GM12878 (cell line): Measurements from ENCODE around the gene SYNJ2BP. TPM values are rescaled to one million over a fixed set of nuclear protein-coding genes. Genes with fewer than 3 reads are reported as not detected.

Source experiments
- ATAC-seq: fragments of 200-7000 bp; cut with Tn5 transposase; 3 replicates; pipeline ENCODE4 v1.9.1; 2020; ENCODE audit warnings: mild to moderate bottlenecking, moderate library complexity
- BruUV-seq: library from RNA; stranded (reverse); fragments of 400-500 nt; replicated peaks from 2 replicates; lab custom pipeline; 2021; lab: Mats Ljungman, UMichigan
- CTCF ChIA-PET: fragments of 300-600 bp; sonication (Branson Sonifier 250); formaldehyde crosslinking; extraction: SDS; loops from one replicate; lab custom pipeline; 2021; ENCODE audit warnings: inconsistent platforms; lab: Yijun Ruan, JAX
- POLR2A ChIA-PET: fragments of 350-600 bp; formaldehyde crosslinking; extraction: SDS; loops from one replicate; lab custom pipeline; 2021; ENCODE audit warnings: inconsistent platforms; lab: Charles Lee
- RAD21 ChIA-PET: fragments of 300-600 bp; sonication (Branson Sonifier 250); formaldehyde crosslinking; loops from one replicate; lab custom pipeline; 2023; ENCODE audit warnings: antibody characterized with exemption; ENCODE audit not compliant: unreplicated experiment; lab: Charles Lee
- SMC1A ChIA-PET: fragments of 300-600 bp; sonication (Branson Sonifier 250); formaldehyde crosslinking; loops from one replicate; lab custom pipeline; 2023; ENCODE audit not compliant: unreplicated experiment, uncharacterized antibody; lab: Charles Lee
- DNase-seq: peaks from one replicate; pipeline ENCODE4 v3.0.0-alpha.2; 2011; ENCODE audit warnings: low read depth, low spot score
- FAIRE-seq: peaks from 3 replicates; lab custom pipeline; 2011; peaks lifted over from hg19 to GRCh38; lab: Jason Lieb, UNC
- H2AFZ ChIP-seq: 2 replicates; pipeline ENCODE4 v1.6.0; 2011; ENCODE audit warnings: low read depth, low read length, control low read depth; ENCODE audit not compliant: control insufficient read depth
- H3K27ac ChIP-seq: 2 replicates; pipeline ENCODE4 v1.5.1; 2011; ENCODE audit warnings: control low read depth; ENCODE audit not compliant: control insufficient read depth, insufficient read depth
- H3K27me3 ChIP-seq, 2 experiments: replicated peaks in 1 of 2; 2 replicates each; pipeline versions ENCODE4 v1.6.0 to v1.6.1; 2011; ENCODE audit warnings: low read length in 1 of 2; ENCODE audit not compliant: control insufficient read depth in 2 of 2, insufficient read depth in 2 of 2
- H3K36me3 ChIP-seq, 2 experiments: 2 replicates each; pipeline ENCODE4 v1.5.1; 2011; ENCODE audit warnings: low read length in 1 of 2; ENCODE audit not compliant: control insufficient read depth in 2 of 2, insufficient read depth in 2 of 2
- H3K4me1 ChIP-seq: 2 replicates; pipeline ENCODE4 v1.6.1; 2011; ENCODE audit warnings: mild to moderate bottlenecking, low read length, moderate library complexity, mixed read lengths; ENCODE audit not compliant: control insufficient read depth, insufficient read depth
- H3K4me2 ChIP-seq: 2 replicates; pipeline ENCODE4 v1.6.0; 2011; ENCODE audit warnings: control low read depth; ENCODE audit not compliant: control insufficient read depth, insufficient read depth
- H3K4me3 ChIP-seq: fragments of 200-600 bp; sonication (generic); 2 replicates; pipeline ENCODE4 v1.5.1; 2016
- H3K79me2 ChIP-seq: 2 replicates; pipeline ENCODE4 v1.6.0; 2011; ENCODE audit warnings: low read length; ENCODE audit not compliant: control insufficient read depth, insufficient read depth
- H3K9ac ChIP-seq: 2 replicates; pipeline ENCODE4 v1.8.0; 2011; ENCODE audit warnings: low read length, control low read depth, mixed read lengths; ENCODE audit not compliant: control insufficient read depth, insufficient read depth
- H3K9me3 ChIP-seq: replicated peaks from 3 replicates; pipeline ENCODE4 v1.5.1; 2011; ENCODE audit warnings: mild to moderate bottlenecking, low read length; ENCODE audit not compliant: control insufficient read depth, insufficient read depth
- H4K20me1 ChIP-seq: 2 replicates; pipeline ENCODE4 v1.6.0; 2011; ENCODE audit not compliant: control insufficient read depth, insufficient read depth
- ASH2L ChIP-seq: fragments of 300-600, 200-600 bp; sonication (generic); IDR thresholded peaks from 2 replicates; pipeline ENCODE4 v1.6.1; 2017; ENCODE audit warnings: low read depth, mild to moderate bottlenecking, borderline replicate concordance
- BCL3 ChIP-seq: IDR thresholded peaks from 2 replicates; pipeline ENCODE4 v1.6.1; 2011; ENCODE audit warnings: borderline replicate concordance, low read depth, mild to moderate bottlenecking, moderate library complexity, low read length; ENCODE audit not compliant: insufficient read depth, poor library complexity, severe bottlenecking
- CHD1 ChIP-seq: IDR thresholded peaks from 2 replicates; pipeline ENCODE4 v1.6.1; 2012; ENCODE audit warnings: low read depth, low read length, improper control_type of control experiment
- E2F8 ChIP-seq: fragments of 450-650 bp; IDR thresholded peaks from 2 replicates; pipeline ENCODE4 v1.6.1; 2018; ENCODE audit warnings: mild to moderate bottlenecking, low read depth, moderate library complexity; ENCODE audit not compliant: partially characterized antibody
- EZH2 ChIP-seq: IDR thresholded peaks from 2 replicates; pipeline ENCODE4 v1.6.1; 2012; ENCODE audit warnings: low read depth, mild to moderate bottlenecking, control low read depth, inconsistent platforms, low read length, borderline replicate concordance; ENCODE audit not compliant: control insufficient read depth
- JUNB ChIP-seq: IDR thresholded peaks from 2 replicates; pipeline ENCODE4 v1.6.1; 2016; ENCODE audit warnings: antibody characterized with exemption, mild to moderate bottlenecking
- LARP7 ChIP-seq: fragments of 450-650 bp; IDR thresholded peaks from 2 replicates; pipeline ENCODE4 v1.6.1; 2017; ENCODE audit warnings: mild to moderate bottlenecking
- MXI1 ChIP-seq: fragments of 150-350 bp; IDR thresholded peaks from 2 replicates; pipeline ENCODE4 v1.6.1; 2011; ENCODE audit warnings: low read depth, mild to moderate bottlenecking, inconsistent platforms, low read length, improper control_type of control experiment
- MYC ChIP-seq: IDR thresholded peaks from 2 replicates; pipeline ENCODE4 v1.6.1; 2011; ENCODE audit warnings: mild to moderate bottlenecking, low read length, moderate library complexity, inconsistent platforms; ENCODE audit not compliant: insufficient read depth, insufficient replicate concordance, insufficient read length, severe bottlenecking
- POLR2A ChIP-seq: IDR thresholded peaks from 2 replicates; pipeline ENCODE4 v1.6.1; 2011; ENCODE audit warnings: low read depth, mild to moderate bottlenecking, low read length
- RAD51 ChIP-seq: fragments of 450-650 bp; IDR thresholded peaks from 2 replicates; pipeline ENCODE4 v1.6.1; 2016; ENCODE audit warnings: moderate library complexity, mild to moderate bottlenecking, inconsistent platforms
- RCOR1 ChIP-seq: conservative IDR thresholded peaks from 2 replicates; pipeline ENCODE4 v1.6.1; 2012; ENCODE audit warnings: low read depth, low read length, improper control_type of control experiment
- SMAD1 ChIP-seq: fragments of 450-650 bp; IDR thresholded peaks from 2 replicates; pipeline ENCODE4 v1.6.1; 2018; ENCODE audit warnings: mild to moderate bottlenecking, low read depth; ENCODE audit not compliant: partially characterized antibody
- SUPT20H ChIP-seq: IDR thresholded peaks from 2 replicates; pipeline ENCODE4 v1.6.1; 2011; ENCODE audit warnings: low read depth, mild to moderate bottlenecking, low read length, moderate library complexity, borderline replicate concordance; ENCODE audit not compliant: control insufficient read depth
- TAF1 ChIP-seq: IDR thresholded peaks from 2 replicates; pipeline ENCODE4 v1.6.1; 2011; ENCODE audit warnings: mild to moderate bottlenecking, low read depth, low read length, borderline replicate concordance
- TARDBP ChIP-seq: IDR thresholded peaks from 2 replicates; pipeline ENCODE4 v1.6.1; 2016; ENCODE audit warnings: borderline replicate concordance
- TCF7 ChIP-seq: IDR thresholded peaks from 2 replicates; pipeline ENCODE4 v1.6.1; 2014; ENCODE audit warnings: antibody characterized with exemption, borderline replicate concordance
- WGBS: methylation state at CpG from one replicate; pipeline ENCODE4 v1.1.6; 2016; ENCODE audit warnings: low lambda C conversion rate; ENCODE audit not compliant: insufficient replicate concordance, insufficient coverage; ENCODE audit errors: missing lambda C conversion rate; 5-methylcytosine and 5-hydroxymethylcytosine counted together
- in situ Hi-C: fragments of 300-500 bp; cut with MboI; formaldehyde crosslinking; loops from 9 replicates; pipeline ENCODE4 v1.14.3; 2018; ENCODE audit warnings: mixed read lengths
- intact Hi-C: fragments of 100-400 bp; cut with micrococcal nuclease; formaldehyde crosslinking; loops from one replicate; pipeline ENCODE4 v1.14.2; 2022; ENCODE audit not compliant: unreplicated experiment
- polyA plus RNA-seq, 11 experiments: library from polyadenylated mRNA; depleted of rRNA in 4 of 11; unstranded in 6 of 11; stranded (reverse) in 5 of 11; fragments of >200 nt; fragmentation: Nextera tagmentation in 4 of 11; fragmentation: Illumina TruSeq in 1 of 11; extraction: Ambion mirVana in 4 of 11; extraction: Trizol in 1 of 11; gene quantifications; 1 replicate in 1 of 11; 2 replicates in 10 of 11; pipeline versions ENCODE4 v1.2.1 to v1.2.3, GENCODE V29; 2011 to 2016; ENCODE audit warnings: inconsistent platforms in 2 of 11, missing spikeins in 2 of 11, low read depth in 1 of 11
- total RNA-seq, 4 experiments: library from RNA; depleted of rRNA in 3 of 4; stranded (reverse); fragments of >200 nt in 3 of 4; fragmentation: Illumina TruSeq in 1 of 4; extraction: Trizol in 1 of 4; gene quantifications; 2 replicates each; pipeline versions ENCODE4 v1.2.1 to v1.2.3, GENCODE V29; 2013 to 2021

Gene SYNJ2BP
- total and polyA plus RNA-seq, 10 of the 15 experiments (the other 5 are each of a cell fraction or from before 2014, with no cell fraction given), result 8.0 to 27.5 (median 17.5) TPM

DNA sequence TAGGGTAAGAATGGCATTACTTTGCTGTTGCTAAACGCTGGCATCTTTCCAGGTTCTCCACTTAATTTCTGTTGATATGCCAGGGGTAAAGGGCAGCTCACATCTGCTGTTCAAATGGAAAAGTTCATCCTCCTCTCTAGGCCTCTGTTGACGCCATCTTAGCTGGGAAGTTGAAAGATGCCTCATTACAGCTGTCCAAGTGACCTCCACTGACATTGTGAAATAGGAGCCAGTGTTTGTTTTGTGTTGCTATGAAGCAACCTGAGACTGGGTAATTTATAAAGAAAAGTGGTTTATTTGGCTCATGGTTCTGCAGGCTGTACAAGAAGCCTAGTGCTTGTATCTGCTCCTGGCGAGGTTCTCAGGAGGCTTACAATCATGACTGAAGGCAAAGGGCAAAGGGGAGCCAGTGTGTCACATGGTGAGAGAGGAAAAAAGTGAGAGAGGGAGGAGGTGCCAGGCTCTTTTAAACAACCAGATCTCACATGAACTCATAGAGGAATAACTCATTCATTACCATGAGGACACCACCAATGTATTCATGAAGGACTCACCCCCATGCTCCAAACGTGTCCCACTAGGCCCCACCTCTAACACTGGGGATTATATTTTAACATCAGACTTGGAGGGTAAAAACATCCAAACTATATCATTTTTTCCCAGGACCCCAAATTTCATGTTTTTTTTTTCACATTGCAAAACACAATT lies 31.9 kb upstream of the SYNJ2BP start:
- Histone ChIP-seq H3K4me3 (no peak overlapping the region), H2AFZ (no peak overlapping the region), H3K79me2 (no peaks in the 10 kb centered on the region), H3K4me2 (no peak overlapping the region), H3K4me1 (no peaks in the 10 kb centered on the region; the same call in 1 of the 2 replicates), H3K27ac (no peak overlapping the region), H3K9me3 (no peaks in the 10 kb centered on the region; the same call in 2 of the 3 replicates), H4K20me1 (no peaks in the 10 kb centered on the region), H3K9ac (no peak overlapping the region), H3K27me3 (no peaks in the 10 kb centered on the region; a peak in 1 of 4 replicates), H3K36me3 (no peaks in the 10 kb centered on the region)
- RAD21 ChIA-PET, result no interaction called here
- 0% methylated on average over 4 of the region's 4 CpGs for whole genome bisulfite sequencing
- FAIRE-seq (no peak), DNase-seq (no peak), ATAC-seq (no peak)
- CTCF ChIA-PET, result no interaction called here
- intact Hi-C loops (no loop called here), in situ Hi-C loops (no loop called here)
- POLR2A ChIA-PET, result no interaction called here
- TF ChIP-seq TAF1 (no peak), TCF7 (no peak), BCL3 (no peak), RAD51 (no peak), ASH2L (no peak), MYC (no peak), CHD1 (no peak), SUPT20H (no peak), JUNB (no peak), POLR2A (no peak), SMAD1 (no peak), RCOR1 (no peak), EZH2 (no peak), LARP7 (no peak), TARDBP (no peak), MXI1 (no peak), E2F8 (no peak)
- SMC1A ChIA-PET, result no interaction called here
- BruUV-seq, result no TSS peak
